BE2C (cell line): ENCODE results near the gene CAMSAP1.

Experiments
- DNase-seq: peaks from one replicate; pipeline ENCODE4 v3.0.0-alpha.2; 2020
- H3K27me3 ChIP-seq: fragments of 250-450 bp; sonication (Bioruptor Pico); 2 replicates; pipeline ENCODE4 v1.5.1; 2020; ENCODE audit warnings: mild to moderate bottlenecking
- H3K36me3 ChIP-seq: fragments of 250-450 bp; sonication (Bioruptor Pico); 2 replicates; pipeline ENCODE4 v1.5.1; 2020; ENCODE audit warnings: mild to moderate bottlenecking
- H3K4me1 ChIP-seq: fragments of 250-450 bp; sonication (Bioruptor Pico); 2 replicates; pipeline ENCODE4 v1.5.1; 2020
- H3K4me3 ChIP-seq: 2 replicates; pipeline ENCODE4 v1.5.1; 2011; ENCODE audit warnings: low read depth, low read length
- H3K9me3 ChIP-seq: fragments of 250-450 bp; sonication (Bioruptor Pico); 2 replicates; pipeline ENCODE4 v1.5.1; 2020
- CTCF ChIP-seq: IDR thresholded peaks from 2 replicates; pipeline ENCODE4 v1.5.1; 2012; ENCODE audit warnings: mild to moderate bottlenecking, low read depth, low read length

The CAMSAP1 gene

GRCh38 chr9:135794057-135794335 is 113.3 kb downstream of the CAMSAP1 start:
- H3K9me3 ChIP-seq: no peaks in the 10 kb centered on the region
- H3K36me3 ChIP-seq: no peaks in the 10 kb centered on the region
- no peak for TF ChIP-seq CTCF
- peaks cover 6% of the 10 kb centered on the region for H3K4me1 ChIP-seq
- no peaks in the 10 kb centered on the region for H3K27me3 ChIP-seq
- DNase-seq: no peak
- H3K4me3 ChIP-seq: no peak overlapping the region

GRCh38 chr9:135793221-135794056 is 113.9 kb downstream of the CAMSAP1 start:
- Histone ChIP-seq H3K4me3 (no peak overlapping the region), H3K36me3 (peaks cover under 1% of the 10 kb centered on the region; the same call in 1 of the 2 replicates), H3K9me3 (no peaks in the 10 kb centered on the region), H3K27me3 (no peaks in the 10 kb centered on the region), H3K4me1 (peaks cover 6% of the 10 kb centered on the region)
- no peak for TF ChIP-seq CTCF
- DNase-seq: no peak

- DNase-seq: no peak
- no peaks in the 10 kb centered on the region for H3K27me3 ChIP-seq
- TF ChIP-seq CTCF: no peak
- H3K9me3 ChIP-seq: no peaks in the 10 kb centered on the region
- no peaks in the 10 kb centered on the region; the same call in none of the 2 replicates for H3K4me1 ChIP-seq
- H3K36me3 ChIP-seq: peaks cover 10% of the 10 kb centered on the region
- no peak overlapping the region for H3K4me3 ChIP-seq
Measured at GRCh38 chr9:135792268-135793128, 114.8 kb downstream of the CAMSAP1 start.

GRCh38 chr9:135791431-135792267 is 115.7 kb downstream of the CAMSAP1 start:
- Histone ChIP-seq H3K4me3 (no peak overlapping the region), H3K9me3 (no peaks in the 10 kb centered on the region), H3K4me1 (no peaks in the 10 kb centered on the region; the same call in none of the 2 replicates), H3K27me3 (no peaks in the 10 kb centered on the region), H3K36me3 (peaks cover 13% of the 10 kb centered on the region)
- DNase-seq: no peak
- no peak for TF ChIP-seq CTCF

GRCh38 chr9:135790850-135791249 is 116.5 kb downstream of the CAMSAP1 start:
- no peaks in the 10 kb centered on the region for H3K27me3 ChIP-seq
- peaks cover 20% of the 10 kb centered on the region for H3K36me3 ChIP-seq
- TF ChIP-seq CTCF: no peak
- H3K4me3 ChIP-seq: no peak overlapping the region
- DNase-seq: no peak
- H3K9me3 ChIP-seq: no peaks in the 10 kb centered on the region
- no peaks in the 10 kb centered on the region; the same call in none of the 2 replicates for H3K4me1 ChIP-seq
